Body of pancreas (tissue), 4 donors: Measurements from ENCODE around the gene ASPDH. TPM values are rescaled to one million over a fixed set of nuclear protein-coding genes. Genes with fewer than 3 reads are reported as not detected.

Experiments used
- ATAC-seq: fragments of 150-250 bp; one replicate; pipeline ENCODE4 v1.9.1; 2016
- DNase-seq, 4 donors: peaks; one replicate each; pipeline ENCODE4 v3.0.0-alpha.2; 2019
- H3K27ac ChIP-seq, 4 donors: fragments of 200-600 bp; sonication (generic); 1 replicate in 3 of 4; 2 replicates in 1 of 4; pipeline versions ENCODE4 v1.5.1 to v1.6.1; 2016 to 2019; ENCODE audit warnings: mild to moderate bottlenecking in 1 of 4, mixed read lengths in 1 of 4, moderate library complexity in 1 of 4
- H3K27me3 ChIP-seq, 2 donors: fragments of 200-600 bp; sonication (generic); one replicate each; pipeline ENCODE4 v1.6.0; 2016; ENCODE audit warnings: mild to moderate bottlenecking in 1 of 2
- H3K36me3 ChIP-seq, 2 donors: fragments of 200-600 bp; sonication (generic); replicated peaks in 1 of 2; 2 replicates each; pipeline ENCODE4 v1.5.1; 2016; ENCODE audit warnings: low read depth in 2 of 2; ENCODE audit not compliant: insufficient read depth in 1 of 2
- H3K4me1 ChIP-seq: fragments of 200-600 bp; sonication (generic); one replicate; pipeline ENCODE4 v1.6.0; 2016
- H3K4me3 ChIP-seq, 2 donors: fragments of 200-600 bp; sonication (generic); 1 replicate in 1 of 2; 2 replicates in 1 of 2; pipeline ENCODE4 v1.5.1; 2016 to 2019
- H3K9me3 ChIP-seq, 3 donors: fragments of 200-600 bp; sonication (generic); 1 replicate in 2 of 3; 2 replicates in 1 of 3; pipeline ENCODE4 v1.5.1; 2016
- POLR2A ChIP-seq, 3 donors: fragments of 450-650 bp; IDR thresholded peaks; one replicate each; pipeline ENCODE4 v1.6.1; 2016; ENCODE audit warnings: antibody characterized with exemption in 3 of 3, mild to moderate bottlenecking in 2 of 3
- WGBS, 2 donors: methylation state at CpG; one replicate each; pipeline ENCODE4 v1.1.5; 2017; 5-methylcytosine and 5-hydroxymethylcytosine counted together
- intact Hi-C: fragments of 100-400 bp; cut with DNase I; formaldehyde crosslinking; loops from one replicate; pipeline ENCODE4 v1.15.1; 2023
- total RNA-seq, 2 donors: library from RNA; depleted of rRNA; stranded (reverse); fragments of >200 nt; gene quantifications; one replicate each; pipeline ENCODE4 v1.1.0, GENCODE V29; 2016
- TF ChIP-seq, protein P1 (sequence below), 7 experiments: fragments of 450-650 bp in 4 of 7; fragments of 200-600 bp in 3 of 7; sonication (generic) in 3 of 7; IDR thresholded peaks; one replicate each; pipeline ENCODE4 v1.5.1; 2016 to 2019; ENCODE audit warnings: antibody characterized with exemption in 7 of 7

Gene ASPDH
- total RNA-seq, 2 donors from 2014 or later = not detected

DNA sequence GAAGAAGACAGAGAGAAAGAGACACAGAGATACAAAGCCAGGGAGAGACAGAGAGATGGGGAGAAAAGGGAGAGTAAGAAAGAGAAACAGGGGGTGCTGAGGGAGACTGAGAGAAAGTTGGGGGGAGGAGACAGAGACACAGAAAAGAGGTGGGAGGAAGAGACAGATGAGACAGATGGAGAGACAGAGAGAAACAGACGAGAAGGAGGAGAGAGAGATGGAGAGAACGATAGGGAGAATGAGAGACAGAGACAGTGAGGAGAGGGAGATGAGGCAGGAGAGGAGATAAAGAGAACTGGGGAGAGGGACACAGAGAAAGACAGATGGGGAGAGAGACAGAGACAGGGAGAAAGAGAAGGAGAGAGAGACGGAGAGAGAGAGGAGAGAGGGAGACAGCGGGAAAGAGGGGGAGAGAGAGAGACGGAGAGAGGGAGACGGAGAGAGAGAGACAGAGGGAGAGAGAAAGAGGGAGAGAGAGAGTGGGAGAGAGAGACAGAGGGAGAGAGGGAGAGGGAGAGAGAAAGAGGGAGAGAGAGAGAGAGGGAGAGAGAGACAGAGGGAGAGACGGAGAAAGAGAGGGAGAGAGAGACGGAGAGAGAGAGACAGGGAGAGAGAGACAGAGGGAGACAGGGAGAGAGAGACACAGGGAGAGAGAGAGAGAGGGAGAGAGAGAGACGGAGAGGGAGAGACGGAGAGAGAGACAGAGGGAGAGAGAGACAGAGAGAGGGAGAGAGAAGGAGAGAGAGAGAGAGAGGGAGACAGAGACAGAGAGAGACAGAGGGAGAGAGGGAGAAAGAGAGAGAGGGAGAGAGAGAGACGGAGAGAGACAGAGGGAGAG is 15.3 kb downstream of the ASPDH start:
- no peak for DNase-seq
- Histone ChIP-seq H3K9me3 (no peaks in the 10 kb centered on the region), H3K4me1 (peaks cover 9% of the 10 kb centered on the region), H3K27me3 (no peaks in the 10 kb centered on the region), H3K27ac (no peak overlapping the region), H3K36me3 (no peaks in the 10 kb centered on the region), H3K4me3 (no peak overlapping the region)
- ATAC-seq = no peak
- intact Hi-C loops = no loop called here
- no peak for TF ChIP-seq POLR2A (IDR thresholded peaks at IDR 0.05)
- TF ChIP-seq, protein P1, sequence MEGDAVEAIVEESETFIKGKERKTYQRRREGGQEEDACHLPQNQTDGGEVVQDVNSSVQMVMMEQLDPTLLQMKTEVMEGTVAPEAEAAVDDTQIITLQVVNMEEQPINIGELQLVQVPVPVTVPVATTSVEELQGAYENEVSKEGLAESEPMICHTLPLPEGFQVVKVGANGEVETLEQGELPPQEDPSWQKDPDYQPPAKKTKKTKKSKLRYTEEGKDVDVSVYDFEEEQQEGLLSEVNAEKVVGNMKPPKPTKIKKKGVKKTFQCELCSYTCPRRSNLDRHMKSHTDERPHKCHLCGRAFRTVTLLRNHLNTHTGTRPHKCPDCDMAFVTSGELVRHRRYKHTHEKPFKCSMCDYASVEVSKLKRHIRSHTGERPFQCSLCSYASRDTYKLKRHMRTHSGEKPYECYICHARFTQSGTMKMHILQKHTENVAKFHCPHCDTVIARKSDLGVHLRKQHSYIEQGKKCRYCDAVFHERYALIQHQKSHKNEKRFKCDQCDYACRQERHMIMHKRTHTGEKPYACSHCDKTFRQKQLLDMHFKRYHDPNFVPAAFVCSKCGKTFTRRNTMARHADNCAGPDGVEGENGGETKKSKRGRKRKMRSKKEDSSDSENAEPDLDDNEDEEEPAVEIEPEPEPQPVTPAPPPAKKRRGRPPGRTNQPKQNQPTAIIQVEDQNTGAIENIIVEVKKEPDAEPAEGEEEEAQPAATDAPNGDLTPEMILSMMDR (IDR thresholded peaks at IDR 0.05) = no peak
- WGBS, 2 donors = 81 to 91% methylated on average over 7 to 11 of the region's 11 CpGs

DNA sequence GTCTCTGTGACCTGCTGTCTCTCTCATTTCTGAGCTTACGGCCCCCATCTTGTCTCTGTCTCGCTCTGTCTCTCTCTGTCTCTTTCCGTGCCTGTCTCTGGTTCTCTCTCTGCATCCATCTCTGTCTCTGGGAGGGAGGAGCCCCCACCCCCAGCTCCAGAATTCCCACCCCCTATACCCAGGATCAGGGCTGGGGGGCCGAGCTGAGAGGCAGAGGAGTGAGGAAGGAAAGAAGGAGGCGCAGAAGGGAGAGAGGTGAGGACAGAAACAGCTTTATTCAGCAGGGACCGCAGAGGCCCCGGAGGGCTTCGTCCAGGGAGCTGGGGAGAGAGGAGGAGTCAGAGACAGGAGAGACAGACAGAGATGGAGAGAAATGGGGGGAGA is 16.7 kb downstream of the ASPDH start:
- TF ChIP-seq, protein P1 (IDR thresholded peaks at IDR 0.05) = no peak
- no peak for TF ChIP-seq POLR2A (IDR thresholded peaks at IDR 0.05)
- peaks cover 9% of the 10 kb centered on the region for H3K4me1 ChIP-seq
- no peaks in the 10 kb centered on the region for H3K36me3 ChIP-seq
- no peaks in the 10 kb centered on the region for H3K27me3 ChIP-seq
- ATAC-seq (no peak), DNase-seq (no peak)
- no peak overlapping the region for H3K4me3 ChIP-seq
- H3K27ac ChIP-seq = no peak overlapping the region
- intact Hi-C loops = no loop called here
- 77 to 80% methylated on average over 8 of the region's 8 CpGs for whole genome bisulfite sequencing, 2 donors
- H3K9me3 ChIP-seq = no peaks in the 10 kb centered on the region

DNA sequence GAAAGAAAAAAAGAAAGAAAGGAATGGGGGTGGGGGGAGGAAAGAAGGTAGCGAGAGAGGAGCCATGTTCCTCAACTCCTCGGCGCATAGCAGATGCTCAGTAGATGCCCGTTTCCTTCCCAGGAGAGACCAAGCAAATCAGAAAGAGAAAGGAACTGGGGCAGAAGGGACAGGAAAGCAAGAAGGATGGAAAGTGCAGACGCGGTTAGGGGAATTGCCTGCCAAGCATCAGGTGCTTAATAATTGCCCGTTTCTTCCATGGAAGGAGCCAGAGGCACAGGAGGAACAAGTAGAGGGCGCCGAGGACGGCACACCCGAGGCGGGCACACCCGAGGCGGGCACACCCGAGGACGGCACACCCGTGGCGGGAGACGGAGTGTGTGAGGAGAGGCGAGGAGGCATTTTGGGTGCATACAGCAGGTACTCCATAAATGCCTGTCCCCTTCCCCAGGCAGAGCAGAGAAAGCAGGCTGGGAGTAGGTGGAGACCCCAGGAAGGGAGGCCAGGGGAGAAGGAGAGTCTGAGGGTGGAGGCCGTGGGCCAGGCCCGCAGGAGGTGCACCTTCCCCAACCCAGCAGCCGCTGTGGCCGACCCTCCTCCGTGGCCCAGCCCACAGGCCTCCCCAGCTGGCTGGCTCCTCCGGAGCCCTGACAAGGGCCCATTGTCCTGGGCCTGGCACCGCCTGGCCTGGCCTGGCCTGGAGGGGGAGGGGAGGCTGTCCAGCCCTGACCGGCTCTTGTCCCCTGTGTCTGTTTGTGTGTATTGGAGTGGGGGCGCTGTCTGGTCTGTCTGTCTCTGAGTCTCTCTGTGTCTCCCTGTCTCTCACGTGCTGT is 17.3 kb downstream of the ASPDH start:
- Histone ChIP-seq H3K4me1 (peaks cover 9% of the 10 kb centered on the region), H3K9me3 (no peaks in the 10 kb centered on the region), H3K27ac (no peak overlapping the region), H3K36me3 (no peaks in the 10 kb centered on the region), H3K4me3 (no peak overlapping the region), H3K27me3 (no peaks in the 10 kb centered on the region)
- DNase-seq (peak; percentile 30 to 61 (median 54)), ATAC-seq (peak; percentile 86)
- WGBS, 2 donors = 74% methylated on average over 27 to 29 of the region's 30 CpGs
- intact Hi-C loops = no loop called here
- no peak for TF ChIP-seq POLR2A (IDR thresholded peaks at IDR 0.05)
- TF ChIP-seq, protein P1 (IDR thresholded peaks at IDR 0.05) = no peak

DNA sequence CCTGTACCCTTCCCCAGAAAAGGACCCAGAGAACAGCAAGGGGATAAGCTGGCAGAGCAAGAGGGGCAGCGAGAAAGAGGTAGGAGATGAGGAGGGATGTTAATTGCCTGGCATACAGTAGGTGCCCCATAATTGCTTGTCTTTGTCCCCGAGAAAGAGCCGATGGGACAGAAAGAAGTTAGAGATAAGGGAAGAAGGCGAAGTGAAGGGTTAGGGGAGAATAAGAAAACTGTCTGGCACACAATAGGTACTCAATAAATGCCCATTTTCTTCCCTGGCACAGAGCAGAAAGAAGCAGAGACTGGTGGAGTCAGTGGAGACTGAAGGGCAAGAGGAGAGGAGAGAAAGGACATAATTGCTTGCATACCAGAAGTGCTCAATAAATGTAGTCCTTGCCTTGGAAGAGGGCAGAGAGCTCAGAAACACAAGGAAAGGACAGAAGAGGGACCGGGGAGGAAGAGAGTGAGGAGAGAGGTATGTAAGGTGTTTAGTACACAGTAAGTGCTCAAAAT is 18.6 kb downstream of the ASPDH start:
- no peak overlapping the region for H3K27ac ChIP-seq
- DNase-seq (no peak), ATAC-seq (no peak)
- WGBS, 2 donors = 89% methylated on average over 5 of the region's 5 CpGs
- intact Hi-C loops = no loop called here
- no peak overlapping the region for H3K4me3 ChIP-seq
- peaks cover 9% of the 10 kb centered on the region for H3K4me1 ChIP-seq
- TF ChIP-seq, protein P1 (IDR thresholded peaks at IDR 0.05) = no peak
- no peak for TF ChIP-seq POLR2A (IDR thresholded peaks at IDR 0.05)
- H3K9me3 ChIP-seq = no peaks in the 10 kb centered on the region
- H3K36me3 ChIP-seq = no peaks in the 10 kb centered on the region
- H3K27me3 ChIP-seq = no peaks in the 10 kb centered on the region
